GM23338 (cell line): ENCODE results near the gene TUBB2A. TPM values are rescaled to one million over a fixed set of nuclear protein-coding genes. Genes with fewer than 3 reads are reported as not detected.
A peak's percentile ranks its signal among the peaks of the same experiment; 100 is the strongest.

Source experiments
- ATAC-seq: fragments of 200-7000 bp; cut with Tn5 transposase; 3 replicates; pipeline ENCODE4 v1.9.1; 2020
- DNase-seq: peaks from one replicate; pipeline ENCODE4 v3.0.0-alpha.2; 2015; ENCODE audit warnings: low spot score
- H2AFZ ChIP-seq: fragments of 200-600 bp; sonication (generic); 2 replicates; pipeline ENCODE4 v1.8.0; 2016; ENCODE audit warnings: antibody characterized with exemption, mild to moderate bottlenecking, moderate library complexity
- H3F3A ChIP-seq: fragments of 200-600 bp; sonication (generic); replicated peaks from 2 replicates; pipeline ENCODE4 v1.8.0; 2017; ENCODE audit warnings: antibody characterized with exemption, mixed run types, low read depth
- H3K27ac ChIP-seq: fragments of 200-600 bp; sonication (generic); 2 replicates; pipeline ENCODE4 v1.6.1; 2016; ENCODE audit warnings: low read depth
- H3K27me3 ChIP-seq: fragments of 200-600 bp; sonication (generic); 2 replicates; pipeline ENCODE4 v1.8.0; 2016; ENCODE audit warnings: mild to moderate bottlenecking, mixed run types, moderate library complexity; ENCODE audit not compliant: insufficient read depth
- H3K36me3 ChIP-seq: fragments of 200-600 bp; sonication (generic); 2 replicates; pipeline ENCODE4 v1.8.0; 2016; ENCODE audit warnings: mild to moderate bottlenecking; ENCODE audit not compliant: insufficient read depth
- H3K4me1 ChIP-seq: fragments of 200-600 bp; sonication (generic); 2 replicates; pipeline ENCODE4 v1.8.0; 2016; ENCODE audit warnings: mild to moderate bottlenecking, moderate library complexity; ENCODE audit not compliant: insufficient read depth
- H3K4me2 ChIP-seq: fragments of 200-600 bp; sonication (generic); 2 replicates; pipeline ENCODE4 v1.7.1; 2017; ENCODE audit warnings: mixed run types
- H3K4me3 ChIP-seq: fragments of 200-600 bp; sonication (generic); 2 replicates; pipeline ENCODE4 v1.6.1; 2016; ENCODE audit warnings: mixed run types
- H3K79me2 ChIP-seq: fragments of 200-600 bp; sonication (generic); replicated peaks from 2 replicates; pipeline ENCODE4 v1.8.0; 2017; ENCODE audit warnings: mild to moderate bottlenecking; ENCODE audit not compliant: insufficient read depth
- H3K9me2 ChIP-seq: fragments of 200-600 bp; sonication (generic); 2 replicates; pipeline ENCODE4 v1.8.0; 2017; ENCODE audit not compliant: insufficient read depth
- H4K20me1 ChIP-seq: fragments of 200-600 bp; sonication (generic); replicated peaks from 2 replicates; pipeline ENCODE4 v1.8.0; 2017; ENCODE audit warnings: mild to moderate bottlenecking; ENCODE audit not compliant: insufficient read depth
- H3K27ac Mint-ChIP-seq: 2 replicates; pipeline ENCODE4 v1.8.0; 2020; ENCODE audit warnings: inconsistent platforms, mild to moderate bottlenecking, moderate library complexity, mixed read lengths
- H3K27me3 Mint-ChIP-seq: 3 replicates; pipeline ENCODE4 v1.8.0; 2022; ENCODE audit warnings: low read depth, mild to moderate bottlenecking, moderate library complexity, mixed read lengths, inconsistent platforms; ENCODE audit not compliant: insufficient read depth, poor library complexity
- H3K36me3 Mint-ChIP-seq: 3 replicates; pipeline ENCODE4 v1.8.0; 2021; ENCODE audit warnings: low read depth, mild to moderate bottlenecking, inconsistent platforms, moderate library complexity, mixed read lengths
- H3K4me1 Mint-ChIP-seq: 3 replicates; pipeline ENCODE4 v1.8.0; 2020; ENCODE audit warnings: mild to moderate bottlenecking, inconsistent platforms, mixed read lengths
- H3K4me3 Mint-ChIP-seq: 3 replicates; pipeline ENCODE4 v1.8.0; 2021; ENCODE audit warnings: moderate library complexity, mild to moderate bottlenecking, inconsistent platforms, mixed read lengths
- H3K9me3 Mint-ChIP-seq: 3 replicates; pipeline ENCODE4 v1.8.0; 2020; ENCODE audit warnings: moderate library complexity, mild to moderate bottlenecking, inconsistent platforms, mixed read lengths
- CREB1 ChIP-seq: fragments of 250-450 bp; sonication (Bioruptor Pico); IDR thresholded peaks from 2 replicates; pipeline ENCODE4 v1.5.0; 2020; ENCODE audit warnings: low read depth, mild to moderate bottlenecking, moderate library complexity
- JUNB ChIP-seq: IDR thresholded peaks from one replicate; pipeline ENCODE4 v1.6.1; 2016; ENCODE audit warnings: antibody characterized with exemption; ENCODE audit not compliant: unreplicated experiment
- NANOG ChIP-seq: IDR thresholded peaks from 2 replicates; pipeline ENCODE4 v1.6.1; 2016; ENCODE audit warnings: antibody characterized with exemption, borderline replicate concordance
- polyA plus RNA-seq: library from polyadenylated mRNA; unstranded; fragments of >200 nt; fragmentation: Nextera tagmentation; extraction: Ambion mirVana; gene quantifications from 2 replicates; pipeline ENCODE4 v1.2.1, GENCODE V29; 2016
- total RNA-seq: library from RNA; depleted of rRNA; stranded (reverse); fragments of >200 nt; shearing (Covaris generic); gene quantifications from 2 replicates; pipeline ENCODE4 v1.2.3, GENCODE V29; 2014
- TF ChIP-seq, protein P1 (sequence below): IDR thresholded peaks from 2 replicates; pipeline ENCODE4 v1.6.1; 2016; ENCODE audit warnings: antibody characterized with exemption
- TF ChIP-seq, protein P2 (sequence below): IDR thresholded peaks from one replicate; pipeline ENCODE4 v1.6.1; 2018; ENCODE audit warnings: antibody characterized with exemption; ENCODE audit not compliant: unreplicated experiment
- TF ChIP-seq, protein P3 (sequence below): fragments of 250-450 bp; sonication (Bioruptor Pico); IDR thresholded peaks from 2 replicates; pipeline ENCODE4 v1.5.0; 2020; ENCODE audit warnings: mild to moderate bottlenecking, moderate library complexity

TUBB2A gene
- total and polyA plus RNA-seq, 2 experiments from 2014 or later = 305 to 376 TPM

DNA sequence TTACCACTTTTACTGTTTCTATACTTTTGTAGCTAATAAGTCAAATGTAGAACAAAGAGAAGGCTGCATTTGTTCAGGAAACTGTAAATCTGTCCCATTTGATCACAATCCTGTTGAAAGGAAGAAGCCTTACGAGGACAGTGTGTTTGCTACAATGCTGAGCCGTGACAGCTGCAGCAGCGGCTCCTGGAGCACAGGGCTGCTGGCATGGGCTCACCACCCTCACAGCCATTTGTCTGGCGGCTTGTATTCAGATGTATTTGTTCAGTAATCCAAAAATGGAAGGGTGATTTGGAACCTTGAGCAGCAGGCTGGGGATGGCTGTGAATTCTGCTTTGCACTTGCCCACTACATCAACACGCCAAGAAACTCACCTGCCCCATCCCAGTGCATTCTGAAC, 5.7 kb downstream of the TUBB2A start:
- H3K4me2 ChIP-seq = no peak overlapping the region
- Mint-ChIP-seq H3K4me1 (peaks cover 12% of the 10 kb centered on the region), H3K9me3 (peaks cover 5% of the 10 kb centered on the region), H3K4me3 (no peak overlapping the region), H3K27me3 (peaks cover 15% of the 10 kb centered on the region), H3K36me3 (peaks cover 71% of the 10 kb centered on the region), H3K27ac (no peak overlapping the region)
- H3K79me2 ChIP-seq = peaks cover 10% of the 10 kb centered on the region
- H3K9me2 ChIP-seq = no peaks in the 10 kb centered on the region
- H4K20me1 ChIP-seq = no peaks in the 10 kb centered on the region; the same call in 1 of the 2 replicates
- peak overlapping the region; percentile 27 for H3K27ac ChIP-seq
- H3K4me3 ChIP-seq = no peak overlapping the region
- peaks cover 25% of the 10 kb centered on the region for H3K36me3 ChIP-seq
- peaks cover 33% of the 10 kb centered on the region for H3F3A ChIP-seq
- H2AFZ ChIP-seq = no peak overlapping the region
- ATAC-seq (no peak), DNase-seq (no peak)
- 0 out of 2 replicates have a peak, but pooled peaks cover 3% of the 10 kb centered on the region for H3K4me1 ChIP-seq
- H3K27me3 ChIP-seq = no peaks in the 10 kb centered on the region
- TF ChIP-seq, protein P1, sequence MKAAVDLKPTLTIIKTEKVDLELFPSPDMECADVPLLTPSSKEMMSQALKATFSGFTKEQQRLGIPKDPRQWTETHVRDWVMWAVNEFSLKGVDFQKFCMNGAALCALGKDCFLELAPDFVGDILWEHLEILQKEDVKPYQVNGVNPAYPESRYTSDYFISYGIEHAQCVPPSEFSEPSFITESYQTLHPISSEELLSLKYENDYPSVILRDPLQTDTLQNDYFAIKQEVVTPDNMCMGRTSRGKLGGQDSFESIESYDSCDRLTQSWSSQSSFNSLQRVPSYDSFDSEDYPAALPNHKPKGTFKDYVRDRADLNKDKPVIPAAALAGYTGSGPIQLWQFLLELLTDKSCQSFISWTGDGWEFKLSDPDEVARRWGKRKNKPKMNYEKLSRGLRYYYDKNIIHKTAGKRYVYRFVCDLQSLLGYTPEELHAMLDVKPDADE = no peak
- no peak for TF ChIP-seq CREB1 (CRISPR knock-in tag)
- TF ChIP-seq NANOG = no peak
- TF ChIP-seq, protein P2, sequence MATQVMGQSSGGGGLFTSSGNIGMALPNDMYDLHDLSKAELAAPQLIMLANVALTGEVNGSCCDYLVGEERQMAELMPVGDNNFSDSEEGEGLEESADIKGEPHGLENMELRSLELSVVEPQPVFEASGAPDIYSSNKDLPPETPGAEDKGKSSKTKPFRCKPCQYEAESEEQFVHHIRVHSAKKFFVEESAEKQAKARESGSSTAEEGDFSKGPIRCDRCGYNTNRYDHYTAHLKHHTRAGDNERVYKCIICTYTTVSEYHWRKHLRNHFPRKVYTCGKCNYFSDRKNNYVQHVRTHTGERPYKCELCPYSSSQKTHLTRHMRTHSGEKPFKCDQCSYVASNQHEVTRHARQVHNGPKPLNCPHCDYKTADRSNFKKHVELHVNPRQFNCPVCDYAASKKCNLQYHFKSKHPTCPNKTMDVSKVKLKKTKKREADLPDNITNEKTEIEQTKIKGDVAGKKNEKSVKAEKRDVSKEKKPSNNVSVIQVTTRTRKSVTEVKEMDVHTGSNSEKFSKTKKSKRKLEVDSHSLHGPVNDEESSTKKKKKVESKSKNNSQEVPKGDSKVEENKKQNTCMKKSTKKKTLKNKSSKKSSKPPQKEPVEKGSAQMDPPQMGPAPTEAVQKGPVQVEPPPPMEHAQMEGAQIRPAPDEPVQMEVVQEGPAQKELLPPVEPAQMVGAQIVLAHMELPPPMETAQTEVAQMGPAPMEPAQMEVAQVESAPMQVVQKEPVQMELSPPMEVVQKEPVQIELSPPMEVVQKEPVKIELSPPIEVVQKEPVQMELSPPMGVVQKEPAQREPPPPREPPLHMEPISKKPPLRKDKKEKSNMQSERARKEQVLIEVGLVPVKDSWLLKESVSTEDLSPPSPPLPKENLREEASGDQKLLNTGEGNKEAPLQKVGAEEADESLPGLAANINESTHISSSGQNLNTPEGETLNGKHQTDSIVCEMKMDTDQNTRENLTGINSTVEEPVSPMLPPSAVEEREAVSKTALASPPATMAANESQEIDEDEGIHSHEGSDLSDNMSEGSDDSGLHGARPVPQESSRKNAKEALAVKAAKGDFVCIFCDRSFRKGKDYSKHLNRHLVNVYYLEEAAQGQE = no peak
- TF ChIP-seq, protein P3, sequence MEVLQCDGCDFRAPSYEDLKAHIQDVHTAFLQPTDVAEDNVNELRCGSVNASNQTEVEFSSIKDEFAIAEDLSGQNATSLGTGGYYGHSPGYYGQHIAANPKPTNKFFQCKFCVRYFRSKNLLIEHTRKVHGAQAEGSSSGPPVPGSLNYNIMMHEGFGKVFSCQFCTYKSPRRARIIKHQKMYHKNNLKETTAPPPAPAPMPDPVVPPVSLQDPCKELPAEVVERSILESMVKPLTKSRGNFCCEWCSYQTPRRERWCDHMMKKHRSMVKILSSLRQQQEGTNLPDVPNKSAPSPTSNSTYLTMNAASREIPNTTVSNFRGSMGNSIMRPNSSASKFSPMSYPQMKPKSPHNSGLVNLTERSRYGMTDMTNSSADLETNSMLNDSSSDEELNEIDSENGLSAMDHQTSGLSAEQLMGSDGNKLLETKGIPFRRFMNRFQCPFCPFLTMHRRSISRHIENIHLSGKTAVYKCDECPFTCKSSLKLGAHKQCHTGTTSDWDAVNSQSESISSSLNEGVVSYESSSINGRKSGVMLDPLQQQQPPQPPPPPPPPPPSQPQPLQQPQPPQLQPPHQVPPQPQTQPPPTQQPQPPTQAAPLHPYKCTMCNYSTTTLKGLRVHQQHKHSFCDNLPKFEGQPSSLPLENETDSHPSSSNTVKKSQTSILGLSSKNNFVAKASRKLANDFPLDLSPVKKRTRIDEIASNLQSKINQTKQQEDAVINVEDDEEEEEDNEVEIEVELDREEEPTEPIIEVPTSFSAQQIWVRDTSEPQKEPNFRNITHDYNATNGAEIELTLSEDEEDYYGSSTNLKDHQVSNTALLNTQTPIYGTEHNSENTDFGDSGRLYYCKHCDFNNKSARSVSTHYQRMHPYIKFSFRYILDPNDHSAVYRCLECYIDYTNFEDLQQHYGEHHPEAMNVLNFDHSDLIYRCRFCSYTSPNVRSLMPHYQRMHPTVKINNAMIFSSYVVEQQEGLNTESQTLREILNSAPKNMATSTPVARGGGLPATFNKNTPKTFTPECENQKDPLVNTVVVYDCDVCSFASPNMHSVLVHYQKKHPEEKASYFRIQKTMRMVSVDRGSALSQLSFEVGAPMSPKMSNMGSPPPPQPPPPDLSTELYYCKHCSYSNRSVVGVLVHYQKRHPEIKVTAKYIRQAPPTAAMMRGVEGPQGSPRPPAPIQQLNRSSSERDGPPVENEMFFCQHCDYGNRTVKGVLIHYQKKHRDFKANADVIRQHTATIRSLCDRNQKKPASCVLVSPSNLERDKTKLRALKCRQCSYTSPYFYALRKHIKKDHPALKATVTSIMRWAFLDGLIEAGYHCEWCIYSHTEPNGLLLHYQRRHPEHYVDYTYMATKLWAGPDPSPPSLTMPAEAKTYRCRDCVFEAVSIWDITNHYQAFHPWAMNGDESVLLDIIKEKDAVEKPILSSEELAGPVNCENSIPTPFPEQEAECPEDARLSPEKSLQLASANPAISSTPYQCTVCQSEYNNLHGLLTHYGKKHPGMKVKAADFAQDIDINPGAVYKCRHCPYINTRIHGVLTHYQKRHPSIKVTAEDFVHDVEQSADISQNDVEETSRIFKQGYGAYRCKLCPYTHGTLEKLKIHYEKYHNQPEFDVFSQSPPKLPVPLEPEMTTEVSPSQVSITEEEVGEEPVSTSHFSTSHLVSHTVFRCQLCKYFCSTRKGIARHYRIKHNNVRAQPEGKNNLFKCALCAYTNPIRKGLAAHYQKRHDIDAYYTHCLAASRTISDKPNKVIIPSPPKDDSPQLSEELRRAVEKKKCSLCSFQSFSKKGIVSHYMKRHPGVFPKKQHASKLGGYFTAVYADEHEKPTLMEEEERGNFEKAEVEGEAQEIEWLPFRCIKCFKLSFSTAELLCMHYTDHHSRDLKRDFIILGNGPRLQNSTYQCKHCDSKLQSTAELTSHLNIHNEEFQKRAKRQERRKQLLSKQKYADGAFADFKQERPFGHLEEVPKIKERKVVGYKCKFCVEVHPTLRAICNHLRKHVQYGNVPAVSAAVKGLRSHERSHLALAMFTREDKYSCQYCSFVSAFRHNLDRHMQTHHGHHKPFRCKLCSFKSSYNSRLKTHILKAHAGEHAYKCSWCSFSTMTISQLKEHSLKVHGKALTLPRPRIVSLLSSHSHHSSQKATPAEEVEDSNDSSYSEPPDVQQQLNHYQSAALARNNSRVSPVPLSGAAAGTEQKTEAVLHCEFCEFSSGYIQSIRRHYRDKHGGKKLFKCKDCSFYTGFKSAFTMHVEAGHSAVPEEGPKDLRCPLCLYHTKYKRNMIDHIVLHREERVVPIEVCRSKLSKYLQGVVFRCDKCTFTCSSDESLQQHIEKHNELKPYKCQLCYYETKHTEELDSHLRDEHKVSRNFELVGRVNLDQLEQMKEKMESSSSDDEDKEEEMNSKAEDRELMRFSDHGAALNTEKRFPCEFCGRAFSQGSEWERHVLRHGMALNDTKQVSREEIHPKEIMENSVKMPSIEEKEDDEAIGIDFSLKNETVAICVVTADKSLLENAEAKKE (CRISPR knock-in tag) = no peak
- TF ChIP-seq JUNB = no peak
